ENCODE data around the gene ECE1. TPM values are rescaled to one million over a fixed set of nuclear protein-coding genes. Genes with fewer than 3 reads are reported as not detected.
A peak's percentile ranks its signal among the peaks of the same experiment; 100 is the strongest.

Gene ECE1
- total and polyA plus RNA-seq, 9 of the 15 experiments (the other 6 are each of a cell fraction or from before 2014, with no cell fraction given), result 0.56 to 34.8 (median 11.0) TPM

GRCh38 chr1:21318714-21319159 lies 28.5 kb upstream of the ECE1 start:
- CTCF ChIA-PET (ENCODE audit: low intra/inter-chr PET ratio), result no interaction called here
- no peak for DNase-seq (ENCODE audit: extremely low read depth in 1 of 4, low spot score in 3 of 4)
- Histone ChIP-seq H3K27ac (ENCODE audit: extremely low read depth, low read depth, low read length) (no peak overlapping the region), H2AFZ (ENCODE audit: low read depth, low read length) (no peak overlapping the region), H3K4me1 (replicated peaks in 1 of 2; ENCODE audit: control insufficient read depth in 2 of 2, insufficient read depth in 2 of 2, low read length in 2 of 2) (peaks cover 35% of the 10 kb centered on the region in 2 experiments), H3K27me3 (ENCODE audit: control insufficient read depth in 2 of 2, insufficient read depth in 2 of 2, low read length in 2 of 2) (no peaks in the 10 kb centered on the region; a peak in 1 of 5 replicates), H3K9me1 (ENCODE audit: control insufficient read depth, insufficient read depth, low read length) (peaks cover 6% of the 10 kb centered on the region), H3K79me2 (ENCODE audit: control insufficient read depth, insufficient read depth, low read length) (no peaks in the 10 kb centered on the region), H4K20me1 (replicated peaks; ENCODE audit: control insufficient read depth, insufficient read depth, low read length) (peaks cover 61% of the 10 kb centered on the region), H3K36me3 (ENCODE audit: control insufficient read depth, insufficient read depth, low read length) (no peaks in the 10 kb centered on the region), H3K4me2 (ENCODE audit: insufficient read depth, low read length) (no peak overlapping the region), H3K9ac (ENCODE audit: insufficient read depth in 1 of 2, low read depth in 2 of 2, low read length in 2 of 2) (peak overlapping the region in 1 of 2 experiments; percentile 71; a peak in 1 of 4 replicates), H3K4me3 (no peak overlapping the region), H3K9me3 (replicated peaks; ENCODE audit: control insufficient read depth, insufficient read depth, low read depth, low read length) (no peaks in the 10 kb centered on the region)
- in situ Hi-C loops (cut with MboI) (no loop called here), intact Hi-C loops (cut with micrococcal nuclease) (no loop called here)
- 54% methylated on average over 16 of the region's 16 CpGs for WGBS (ENCODE audit: insufficient coverage, low coverage, missing lambda C conversion rate)
- ATAC-seq, result no peak
- POLR2A ChIA-PET, result interaction anchor here (0.5 to 0.9 kb wide), 5 partner anchors 21 to 856 kb away, joined by 3 to 5 read pairs (median 3); no protein-coding TSS in a partner anchor
- 0 out of 2 replicates have a peak, but pooled peaks have one; percentile 27 for TF ChIP-seq MAX (CRISPR knock-in tag; IDR thresholded peaks at IDR 0.05)
- peak in 1 of 2 experiments; percentile 1; a peak in 1 of 4 replicates for TF ChIP-seq KDM1A (IDR thresholded peaks at IDR 0.05)
- no peak for TF ChIP-seq DDX20 (tag; IDR thresholded peaks at IDR 0.05; ENCODE audit: low read depth)
- TF ChIP-seq GATAD2B (IDR thresholded peaks at IDR 0.05; ENCODE audit: borderline replicate concordance), result no peak
- TF ChIP-seq SIRT6 (IDR thresholded peaks at IDR 0.05; ENCODE audit: low read depth, low read length), result no peak
- no peak for TF ChIP-seq E2F6 (IDR thresholded peaks at IDR 0.05; ENCODE audit: borderline replicate concordance in 1 of 2, extremely low read depth in 1 of 2, insufficient read depth in 1 of 2, insufficient read length in 1 of 2, low read depth in 1 of 2, low read length in 1 of 2, poor library complexity in 1 of 2, severe bottlenecking in 1 of 2)
- TF ChIP-seq NFIC (IDR thresholded peaks at IDR 0.05), result peak; percentile 92
- TF ChIP-seq NFRKB (IDR thresholded peaks at IDR 0.05; ENCODE audit: low read depth), result no peak
- TF ChIP-seq MBD2 (IDR thresholded peaks at IDR 0.05; ENCODE audit: borderline replicate concordance, low read depth), result no peak
- BruUV-seq (replicated peaks), result no TSS peak
- FAIRE-seq, result no peak
